H1 (cell line): ENCODE results near the gene TTBK1. TPM values are rescaled to one million over a fixed set of nuclear protein-coding genes. Genes with fewer than 3 reads are reported as not detected.

Source experiments
- CHD7 ChIP-seq: fragments of 300-600 bp; sonication (generic); IDR thresholded peaks from 2 replicates; pipeline ENCODE4 v1.7.1; 2012; ENCODE audit warnings: low read length, moderate library complexity, mild to moderate bottlenecking, inconsistent platforms; ENCODE audit not compliant: insufficient replicate concordance
- polyA plus RNA-seq, 7 experiments: library from polyadenylated mRNA; depleted of rRNA in 3 of 7; stranded (reverse) in 5 of 7; unstranded in 2 of 7; fragments of >200 nt in 5 of 7; fragments of 200-250 nt in 2 of 7; gene quantifications; 1 replicate in 5 of 7; 2 replicates in 1 of 7; 4 replicates in 1 of 7; pipeline versions ENCODE4 v1.2.1 to v1.2.3, GENCODE V29; 2011 to 2013; ENCODE audit warnings: missing spikeins in 2 of 7, mixed read lengths in 2 of 7
- total RNA-seq: library from RNA; stranded (reverse); fragmentation: NEBNext Ultra II Directional; extraction: Animal tissue kit (Norgen Biotek cat#: 25700); gene quantifications from 2 replicates; pipeline ENCODE4 v1.2.1, GENCODE V29; 2021

Gene TTBK1
- total and polyA plus RNA-seq, 2 of the 8 experiments (the other 6 are each of a cell fraction or from before 2014, with no cell fraction given) = 0.53 to 1.6 TPM

- no peak for TF ChIP-seq CHD7
- TF ChIP-seq, all 59 proteins: peak for 0
Observed at GRCh38 chr6:43204271-43205105, 38.8 kb upstream of the TTBK1 start (continued).
